K562 (cell line): ENCODE results near the gene EIF5A2.

Source experiments
- HDAC1 ChIP-seq, 2 experiments: fragments of 450-650 bp; IDR thresholded peaks; 2 replicates each; pipeline ENCODE4 v1.6.1; 2016 to 2017; ENCODE audit warnings: inconsistent platforms in 1 of 2, mild to moderate bottlenecking in 1 of 2, moderate library complexity in 1 of 2
- MIER1 ChIP-seq: fragments of 450-650 bp; IDR thresholded peaks from 2 replicates; pipeline ENCODE4 v1.6.1; 2016; ENCODE audit warnings: antibody characterized with exemption, mild to moderate bottlenecking, low read depth
- MTA3 ChIP-seq: fragments of 450-650 bp; formaldehyde crosslinking; IDR thresholded peaks from 2 replicates; pipeline ENCODE4 v1.6.1; 2017; ENCODE audit warnings: mild to moderate bottlenecking, borderline replicate concordance
- RCOR1 ChIP-seq, 2 experiments: IDR thresholded peaks; 2 replicates each; pipeline ENCODE4 v1.6.1; 2012; ENCODE audit warnings: low read depth in 2 of 2, low read length in 2 of 2, borderline replicate concordance in 1 of 2, improper control_type of control experiment in 1 of 2
- ZNF274 ChIP-seq: IDR thresholded peaks from 2 replicates; pipeline ENCODE4 v1.6.1; 2011; ENCODE audit warnings: low read depth, mild to moderate bottlenecking, low read length, moderate library complexity, borderline replicate concordance
- TF ChIP-seq, protein P1 (sequence below), 3 experiments: IDR thresholded peaks in 2 of 3; conservative IDR thresholded peaks in 1 of 3; 2 replicates each; pipeline ENCODE4 v1.5.1; 2011 to 2012; ENCODE audit warnings: low read length in 3 of 3, mild to moderate bottlenecking in 3 of 3, control low read depth in 2 of 3, improper control_type of control experiment in 1 of 3, inconsistent platforms in 1 of 3, low read depth in 1 of 3, mixed read lengths in 1 of 3, moderate library complexity in 1 of 3; ENCODE audit not compliant: insufficient read depth in 2 of 3
- TF ChIP-seq, protein P2 (sequence below): fragments of 250-450 bp; sonication (Bioruptor Pico); IDR thresholded peaks from 2 replicates; pipeline ENCODE4 v1.5.0; 2021; ENCODE audit warnings: mild to moderate bottlenecking, borderline replicate concordance

DNA sequence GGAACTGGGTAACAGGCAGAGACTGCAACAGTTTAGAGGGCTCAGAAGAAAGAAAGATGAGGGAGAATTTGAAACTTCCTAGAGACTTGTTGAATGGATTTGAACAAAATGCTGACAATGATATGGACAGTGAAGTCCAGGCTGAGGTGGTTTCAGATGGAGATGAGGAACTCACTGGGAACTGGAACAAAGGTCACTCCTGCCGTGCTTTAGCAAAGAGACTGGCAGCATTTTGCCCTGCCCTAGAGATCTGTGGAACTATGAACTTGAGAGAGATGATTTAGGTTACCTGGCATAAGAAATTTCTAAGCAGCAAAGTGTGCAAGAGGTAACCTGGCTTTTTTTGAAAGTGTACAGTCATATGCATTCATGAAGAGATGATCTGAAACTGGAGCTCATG is 11.7 kb downstream of the EIF5A2 start:
- TF ChIP-seq MTA3 (no peak), ZNF274 (no peak), RCOR1 (IDR thresholded peaks at IDR 0.05; ENCODE audit: borderline replicate concordance in 1 of 2, low read depth in 2 of 2, low read length in 2 of 2) (no peak), MIER1 (no peak), HDAC1 (IDR thresholded peaks at IDR 0.05) (no peak)
- TF ChIP-seq, protein P1, sequence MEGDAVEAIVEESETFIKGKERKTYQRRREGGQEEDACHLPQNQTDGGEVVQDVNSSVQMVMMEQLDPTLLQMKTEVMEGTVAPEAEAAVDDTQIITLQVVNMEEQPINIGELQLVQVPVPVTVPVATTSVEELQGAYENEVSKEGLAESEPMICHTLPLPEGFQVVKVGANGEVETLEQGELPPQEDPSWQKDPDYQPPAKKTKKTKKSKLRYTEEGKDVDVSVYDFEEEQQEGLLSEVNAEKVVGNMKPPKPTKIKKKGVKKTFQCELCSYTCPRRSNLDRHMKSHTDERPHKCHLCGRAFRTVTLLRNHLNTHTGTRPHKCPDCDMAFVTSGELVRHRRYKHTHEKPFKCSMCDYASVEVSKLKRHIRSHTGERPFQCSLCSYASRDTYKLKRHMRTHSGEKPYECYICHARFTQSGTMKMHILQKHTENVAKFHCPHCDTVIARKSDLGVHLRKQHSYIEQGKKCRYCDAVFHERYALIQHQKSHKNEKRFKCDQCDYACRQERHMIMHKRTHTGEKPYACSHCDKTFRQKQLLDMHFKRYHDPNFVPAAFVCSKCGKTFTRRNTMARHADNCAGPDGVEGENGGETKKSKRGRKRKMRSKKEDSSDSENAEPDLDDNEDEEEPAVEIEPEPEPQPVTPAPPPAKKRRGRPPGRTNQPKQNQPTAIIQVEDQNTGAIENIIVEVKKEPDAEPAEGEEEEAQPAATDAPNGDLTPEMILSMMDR (IDR thresholded peaks at IDR 0.05 in 2 of 3, conservative IDR thresholded peaks at IDR 0.05 in 1 of 3; ENCODE audit: insufficient read depth in 2 of 3, low read depth in 1 of 3, low read length in 3 of 3), result no peak
- TF ChIP-seq, protein P2, sequence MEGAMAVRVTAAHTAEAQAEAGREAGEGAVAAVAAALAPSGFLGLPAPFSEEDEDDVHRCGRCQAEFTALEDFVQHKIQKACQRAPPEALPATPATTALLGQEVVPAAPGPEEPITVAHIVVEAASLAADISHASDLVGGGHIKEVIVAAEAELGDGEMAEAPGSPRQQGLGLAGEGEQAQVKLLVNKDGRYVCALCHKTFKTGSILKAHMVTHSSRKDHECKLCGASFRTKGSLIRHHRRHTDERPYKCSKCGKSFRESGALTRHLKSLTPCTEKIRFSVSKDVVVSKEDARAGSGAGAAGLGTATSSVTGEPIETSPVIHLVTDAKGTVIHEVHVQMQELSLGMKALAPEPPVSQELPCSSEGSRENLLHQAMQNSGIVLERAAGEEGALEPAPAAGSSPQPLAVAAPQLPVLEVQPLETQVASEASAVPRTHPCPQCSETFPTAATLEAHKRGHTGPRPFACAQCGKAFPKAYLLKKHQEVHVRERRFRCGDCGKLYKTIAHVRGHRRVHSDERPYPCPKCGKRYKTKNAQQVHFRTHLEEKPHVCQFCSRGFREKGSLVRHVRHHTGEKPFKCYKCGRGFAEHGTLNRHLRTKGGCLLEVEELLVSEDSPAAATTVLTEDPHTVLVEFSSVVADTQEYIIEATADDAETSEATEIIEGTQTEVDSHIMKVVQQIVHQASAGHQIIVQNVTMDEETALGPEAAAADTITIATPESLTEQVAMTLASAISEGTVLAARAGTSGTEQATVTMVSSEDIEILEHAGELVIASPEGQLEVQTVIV (CRISPR knock-in tag), result no peak
